HL-60 (cell line): ENCODE results near the gene TBX3.

ENCODE experiments used
- DNase-seq, 2 experiments: peaks; one replicate each; pipeline ENCODE4 v3.0.0-alpha.2; 2010 to 2020; ENCODE audit warnings: low read depth in 1 of 2, low spot score in 1 of 2
- H3K27ac ChIP-seq: fragments of 250-450 bp; sonication (Bioruptor Pico); replicated peaks from 2 replicates; pipeline ENCODE4 v1.5.1; 2020; ENCODE audit warnings: mild to moderate bottlenecking, moderate library complexity
- H3K27me3 ChIP-seq: fragments of 250-450 bp; sonication (Bioruptor Pico); 2 replicates; pipeline ENCODE4 v1.5.1; 2021; ENCODE audit warnings: mild to moderate bottlenecking, moderate library complexity; ENCODE audit not compliant: insufficient read depth, poor library complexity, severe bottlenecking
- H3K4me3 ChIP-seq: replicated peaks from 2 replicates; pipeline ENCODE4 v1.5.1; 2011; ENCODE audit warnings: mild to moderate bottlenecking, control low read depth, low read length; ENCODE audit not compliant: insufficient read depth
- CTCF ChIP-seq: IDR thresholded peaks from one replicate; pipeline ENCODE4 v1.5.1; 2011; ENCODE audit warnings: low read length, control low read depth, inconsistent platforms; ENCODE audit not compliant: insufficient read depth
- GABPA ChIP-seq: IDR thresholded peaks from 2 replicates; pipeline ENCODE4 v1.6.1; 2012; ENCODE audit warnings: low read depth
- POLR2AphosphoS5 ChIP-seq: IDR thresholded peaks from 2 replicates; pipeline ENCODE4 v1.6.1; 2012; ENCODE audit warnings: low read depth
- SPI1 ChIP-seq: IDR thresholded peaks from 2 replicates; pipeline ENCODE4 v1.6.1; 2012; ENCODE audit warnings: low read depth, mild to moderate bottlenecking, borderline replicate concordance
- TF ChIP-seq, protein P1 (sequence below): IDR thresholded peaks from 2 replicates; pipeline ENCODE4 v1.6.1; 2012; ENCODE audit warnings: low read depth; ENCODE audit not compliant: insufficient replicate concordance

Gene TBX3

GRCh38 chr12:114638790-114639435, 45.1 kb downstream of the TBX3 start:
- no peak overlapping the region for H3K27ac ChIP-seq
- no peak for TF ChIP-seq GABPA
- no peak for TF ChIP-seq CTCF
- TF ChIP-seq, protein P1, sequence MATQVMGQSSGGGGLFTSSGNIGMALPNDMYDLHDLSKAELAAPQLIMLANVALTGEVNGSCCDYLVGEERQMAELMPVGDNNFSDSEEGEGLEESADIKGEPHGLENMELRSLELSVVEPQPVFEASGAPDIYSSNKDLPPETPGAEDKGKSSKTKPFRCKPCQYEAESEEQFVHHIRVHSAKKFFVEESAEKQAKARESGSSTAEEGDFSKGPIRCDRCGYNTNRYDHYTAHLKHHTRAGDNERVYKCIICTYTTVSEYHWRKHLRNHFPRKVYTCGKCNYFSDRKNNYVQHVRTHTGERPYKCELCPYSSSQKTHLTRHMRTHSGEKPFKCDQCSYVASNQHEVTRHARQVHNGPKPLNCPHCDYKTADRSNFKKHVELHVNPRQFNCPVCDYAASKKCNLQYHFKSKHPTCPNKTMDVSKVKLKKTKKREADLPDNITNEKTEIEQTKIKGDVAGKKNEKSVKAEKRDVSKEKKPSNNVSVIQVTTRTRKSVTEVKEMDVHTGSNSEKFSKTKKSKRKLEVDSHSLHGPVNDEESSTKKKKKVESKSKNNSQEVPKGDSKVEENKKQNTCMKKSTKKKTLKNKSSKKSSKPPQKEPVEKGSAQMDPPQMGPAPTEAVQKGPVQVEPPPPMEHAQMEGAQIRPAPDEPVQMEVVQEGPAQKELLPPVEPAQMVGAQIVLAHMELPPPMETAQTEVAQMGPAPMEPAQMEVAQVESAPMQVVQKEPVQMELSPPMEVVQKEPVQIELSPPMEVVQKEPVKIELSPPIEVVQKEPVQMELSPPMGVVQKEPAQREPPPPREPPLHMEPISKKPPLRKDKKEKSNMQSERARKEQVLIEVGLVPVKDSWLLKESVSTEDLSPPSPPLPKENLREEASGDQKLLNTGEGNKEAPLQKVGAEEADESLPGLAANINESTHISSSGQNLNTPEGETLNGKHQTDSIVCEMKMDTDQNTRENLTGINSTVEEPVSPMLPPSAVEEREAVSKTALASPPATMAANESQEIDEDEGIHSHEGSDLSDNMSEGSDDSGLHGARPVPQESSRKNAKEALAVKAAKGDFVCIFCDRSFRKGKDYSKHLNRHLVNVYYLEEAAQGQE, result no peak
- TF ChIP-seq POLR2AphosphoS5, result no peak
- TF ChIP-seq SPI1, result no peak
- no peak for DNase-seq
- H3K4me3 ChIP-seq, result no peak overlapping the region
- H3K27me3 ChIP-seq, result no peaks in the 10 kb centered on the region

DNA sequence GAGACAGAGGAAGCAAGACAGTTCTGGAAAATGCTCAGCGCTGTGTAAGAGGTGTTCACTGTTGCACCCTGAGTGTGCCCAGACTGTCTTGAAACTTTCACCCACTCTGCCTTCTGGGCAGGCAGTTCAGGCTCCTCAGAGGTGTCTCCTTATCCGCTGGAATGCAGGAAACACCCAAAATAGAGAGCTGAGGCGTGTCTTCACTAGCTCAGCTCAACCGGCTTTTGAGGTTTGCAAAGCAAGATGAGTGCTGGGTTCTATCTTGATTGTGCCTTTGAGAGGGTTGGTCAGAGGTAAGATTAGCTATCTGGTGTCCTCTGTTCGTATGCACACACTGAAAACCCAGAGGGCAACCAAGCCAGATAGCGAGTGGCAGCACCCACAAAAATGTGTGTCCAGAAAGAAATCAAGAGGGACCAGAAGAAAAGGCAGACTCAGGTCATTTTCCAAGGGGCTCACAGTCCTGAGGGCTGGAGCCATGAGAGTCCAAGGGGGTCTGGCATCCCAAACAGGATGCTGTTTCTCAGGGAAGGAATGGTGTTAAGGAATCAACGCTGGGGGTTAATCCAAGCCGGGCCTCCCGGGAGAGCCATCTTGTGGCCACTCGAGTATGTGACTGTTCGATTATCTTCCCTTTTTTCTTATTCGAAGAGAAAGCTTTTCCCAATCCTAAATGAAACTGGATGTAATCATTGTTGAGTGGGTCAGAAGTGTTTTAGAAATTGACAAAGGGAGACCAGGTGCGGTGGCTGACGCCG, 47.1 kb downstream of the TBX3 start:
- Histone ChIP-seq H3K27me3 (no peaks in the 10 kb centered on the region), H3K4me3 (no peak overlapping the region), H3K27ac (no peak overlapping the region)
- no peak for DNase-seq
- no peak for TF ChIP-seq CTCF
- TF ChIP-seq POLR2AphosphoS5, result no peak
- TF ChIP-seq SPI1, result no peak
- no peak for TF ChIP-seq GABPA
- TF ChIP-seq, protein P1, result no peak

DNA sequence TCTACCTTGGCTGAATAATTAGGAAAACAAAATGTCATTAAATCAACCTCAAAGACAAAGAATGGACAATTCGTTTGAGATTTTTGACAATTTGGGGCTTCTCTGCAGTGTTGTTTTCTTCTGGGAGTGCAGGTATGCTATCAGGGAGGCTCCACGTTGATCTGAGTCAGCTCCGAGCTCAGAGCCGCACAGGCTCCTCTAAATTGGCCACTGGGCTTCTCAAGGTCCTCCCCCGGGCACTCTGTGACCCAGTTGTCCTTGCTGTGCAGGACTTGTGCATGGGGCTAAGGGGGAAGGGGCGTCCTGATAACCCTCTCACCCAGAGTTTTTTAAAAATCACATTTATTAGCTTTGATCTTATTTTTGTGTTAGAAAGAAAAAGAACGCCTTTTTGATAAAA, 52.7 kb downstream of the TBX3 start:
- H3K27me3 ChIP-seq, result no peaks in the 10 kb centered on the region
- no peak overlapping the region for H3K27ac ChIP-seq
- TF ChIP-seq SPI1, result no peak
- TF ChIP-seq GABPA, result no peak
- TF ChIP-seq, protein P1, result no peak
- no peak for TF ChIP-seq CTCF
- TF ChIP-seq POLR2AphosphoS5, result no peak
- DNase-seq, result no peak
- H3K4me3 ChIP-seq, result no peak overlapping the region
